ENCODE results near the gene LRP8.

Gene LRP8

DNA sequence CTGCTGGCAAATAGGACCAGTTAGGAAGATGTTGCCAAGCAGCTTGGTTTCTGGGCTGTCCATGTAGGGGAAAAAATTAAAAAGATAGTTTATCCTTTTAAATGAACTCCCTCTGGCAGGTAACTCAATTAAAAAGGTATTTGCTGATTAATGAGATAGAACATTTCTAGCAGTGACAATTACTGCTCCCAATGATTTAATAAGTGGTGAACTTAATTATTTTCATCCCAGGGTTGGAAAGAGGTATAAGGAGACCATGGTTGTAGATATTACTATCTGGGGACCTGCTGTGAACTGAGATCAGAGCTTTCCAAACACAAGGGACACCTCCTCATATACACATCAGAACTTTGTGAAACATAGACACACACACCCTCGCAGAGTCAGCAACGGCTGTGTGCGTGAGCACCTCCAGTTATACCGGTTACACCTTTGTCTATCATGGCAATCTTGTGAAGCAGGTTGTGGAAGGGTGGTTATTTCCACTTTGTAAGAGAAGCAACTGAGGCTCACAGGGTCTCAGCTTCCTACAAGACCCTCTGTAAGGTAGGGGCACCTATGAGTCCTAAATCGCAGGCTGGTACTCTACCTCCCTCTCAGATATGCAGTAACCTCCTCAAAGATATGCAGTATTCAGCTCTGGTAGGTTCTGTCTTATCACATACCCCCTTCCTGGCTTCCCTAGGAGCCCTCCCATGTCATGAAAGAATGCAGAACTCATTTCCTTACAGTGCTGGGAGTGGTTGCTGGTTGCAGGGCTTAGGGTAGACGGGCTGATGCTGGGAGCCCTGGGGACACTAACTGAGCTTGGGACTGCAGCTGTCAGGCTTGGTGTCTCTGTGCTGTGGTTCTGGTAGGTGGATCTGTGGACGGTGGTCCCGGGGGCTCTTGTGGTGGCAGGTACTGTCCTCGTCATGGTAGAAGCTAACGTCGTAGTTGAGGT is 71.1 kb downstream of the LRP8 start:
- no peak for DNase-seq

DNA sequence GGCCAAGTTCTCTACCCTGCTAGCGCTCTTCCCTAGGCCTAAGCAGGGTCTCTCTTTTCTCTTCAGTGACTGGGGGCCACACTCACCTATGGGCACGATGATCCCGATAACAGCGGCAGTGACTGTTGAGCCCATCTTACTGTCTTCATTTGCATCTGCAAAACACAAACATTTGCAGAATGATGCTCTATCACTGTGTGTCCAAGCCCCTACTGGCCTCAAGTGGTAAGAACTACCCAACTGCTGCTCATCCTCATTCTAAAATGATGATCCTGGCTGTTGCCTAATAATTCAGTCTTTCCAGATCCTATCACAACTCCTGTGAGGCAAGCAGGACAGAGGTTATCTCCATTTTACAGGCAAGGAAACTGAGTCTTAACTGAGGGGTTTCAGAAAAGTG is 72.8 kb downstream of the LRP8 start:
- DNase-seq: no peak

DNA sequence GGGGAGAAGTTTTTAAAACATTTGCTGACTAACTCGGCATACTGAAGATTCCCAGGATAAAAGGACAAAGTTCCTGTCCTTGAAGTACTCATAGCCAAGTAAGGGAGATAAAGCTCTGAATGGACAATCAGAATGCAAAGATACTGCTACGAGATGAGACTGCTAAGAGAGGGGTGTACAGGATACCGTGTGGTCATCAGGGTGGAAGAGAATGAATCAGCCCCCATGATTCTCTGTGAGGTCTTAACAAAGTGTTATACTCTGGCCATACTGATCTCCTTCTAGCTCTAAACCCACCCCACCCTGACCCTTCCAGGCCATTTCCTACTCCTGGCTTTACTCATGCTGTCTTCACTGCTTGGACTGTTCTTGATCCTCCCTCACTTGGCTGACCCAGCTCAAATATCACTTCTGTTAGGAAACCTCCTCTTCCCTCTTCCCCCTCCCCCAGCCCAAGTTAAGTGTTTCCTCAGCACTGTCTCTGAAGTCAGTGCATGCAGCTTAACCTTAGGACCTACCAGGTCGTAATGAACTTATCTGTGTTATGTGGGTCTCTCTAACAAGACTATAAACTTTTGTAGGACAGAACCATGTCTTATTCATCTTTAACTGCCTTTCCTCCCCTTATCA is 73.7 kb downstream of the LRP8 start:
- DNase-seq: no peak

DNA sequence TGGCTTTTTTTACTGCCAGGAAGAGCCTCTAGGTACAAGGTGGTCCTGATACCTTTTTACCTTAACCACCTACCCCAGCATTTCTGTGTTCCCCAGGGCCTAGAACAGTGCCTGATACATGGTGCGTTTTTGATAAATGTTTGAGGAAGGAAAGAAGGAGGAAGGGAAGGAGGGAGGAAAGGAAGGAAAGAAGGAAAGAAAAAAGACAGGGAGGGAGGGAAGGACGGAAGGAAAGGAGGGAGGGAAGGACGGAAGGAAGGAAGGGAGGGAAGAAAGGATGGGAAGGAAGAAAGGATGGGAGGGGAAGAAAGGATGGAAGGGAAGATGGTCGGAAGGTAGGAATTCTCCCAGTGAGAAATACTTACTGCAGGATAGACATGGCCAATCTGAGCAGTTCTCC is 77.5 kb downstream of the LRP8 start:
- no peak for DNase-seq

DNA sequence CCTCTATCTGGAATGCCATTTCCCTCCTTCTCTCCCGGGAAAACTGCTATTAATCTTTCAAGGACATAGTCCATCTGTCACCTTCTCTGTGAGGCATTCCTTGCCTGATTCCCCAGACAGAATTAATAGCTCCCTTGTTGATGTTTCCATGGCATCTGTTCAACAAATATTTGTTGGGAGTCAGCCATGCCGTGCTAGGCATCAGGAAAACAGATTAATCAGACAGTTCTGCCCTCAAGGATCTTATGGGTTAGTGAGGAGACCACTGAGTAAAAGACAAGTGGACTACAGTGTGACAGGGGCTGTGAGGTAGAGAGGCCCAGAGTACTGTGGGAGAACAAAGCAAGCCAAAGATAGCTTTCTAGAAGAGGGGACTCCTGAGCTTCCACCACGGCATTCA is 78.2 kb downstream of the LRP8 start:
- no peak for DNase-seq

DNA sequence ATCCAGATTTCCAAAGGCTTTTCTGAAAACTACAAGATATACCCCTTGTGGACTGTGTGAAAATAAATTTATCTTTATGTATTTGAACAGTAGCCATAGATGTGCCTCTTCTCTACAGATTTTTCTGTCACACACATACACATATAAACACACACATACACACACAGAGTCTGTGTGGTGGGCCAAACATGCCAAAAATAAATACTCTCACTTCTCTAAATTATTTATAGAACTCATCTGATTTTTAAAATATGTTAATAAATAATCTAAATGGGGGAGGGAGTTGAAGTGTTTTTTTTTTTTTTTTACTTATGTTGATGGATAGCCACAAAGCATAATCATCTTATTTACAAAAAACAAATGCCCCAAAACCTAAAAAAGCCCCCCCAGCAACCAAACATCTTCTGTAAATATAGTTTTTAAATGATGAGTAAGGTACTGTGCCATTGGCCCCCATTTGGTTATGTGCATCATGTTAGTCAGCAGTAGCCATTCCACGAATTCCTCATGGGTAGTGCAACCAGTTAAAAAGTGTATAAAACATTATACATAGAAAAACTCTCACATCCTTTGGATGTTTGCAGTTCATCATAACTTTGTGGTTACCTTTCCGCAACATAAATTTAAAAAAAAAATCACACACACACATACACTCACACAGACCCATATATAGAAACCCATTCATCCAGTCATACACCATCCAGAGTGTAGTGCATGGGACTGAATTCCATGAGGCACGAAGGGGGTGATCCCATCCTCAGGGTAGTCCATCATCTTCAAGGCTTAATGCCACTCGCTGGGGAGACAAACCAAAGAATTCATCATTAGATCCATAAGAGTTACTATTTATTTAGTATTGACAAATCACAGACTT is 81.4 kb downstream of the LRP8 start:
- DNase-seq: no peak

DNA sequence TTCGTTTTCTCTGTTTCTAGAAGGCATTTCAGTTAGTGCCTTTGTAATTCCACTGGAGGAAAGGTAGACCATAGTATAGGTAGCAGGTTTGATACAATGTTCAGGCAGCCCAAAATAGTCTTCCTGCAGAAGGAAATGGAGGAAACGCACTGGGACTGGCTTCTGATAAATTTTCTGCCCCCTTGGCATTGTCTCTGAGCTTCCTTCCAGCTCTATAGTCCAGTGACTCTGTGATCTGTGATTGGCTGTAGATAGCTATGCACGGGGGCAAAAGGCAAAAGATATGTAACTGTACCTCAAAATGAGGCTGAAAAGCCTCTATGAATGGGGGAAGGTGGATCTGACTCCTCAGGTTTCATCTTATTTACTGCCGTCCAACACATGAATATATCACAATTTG is 83.7 kb downstream of the LRP8 start:
- DNase-seq: no peak

DNA sequence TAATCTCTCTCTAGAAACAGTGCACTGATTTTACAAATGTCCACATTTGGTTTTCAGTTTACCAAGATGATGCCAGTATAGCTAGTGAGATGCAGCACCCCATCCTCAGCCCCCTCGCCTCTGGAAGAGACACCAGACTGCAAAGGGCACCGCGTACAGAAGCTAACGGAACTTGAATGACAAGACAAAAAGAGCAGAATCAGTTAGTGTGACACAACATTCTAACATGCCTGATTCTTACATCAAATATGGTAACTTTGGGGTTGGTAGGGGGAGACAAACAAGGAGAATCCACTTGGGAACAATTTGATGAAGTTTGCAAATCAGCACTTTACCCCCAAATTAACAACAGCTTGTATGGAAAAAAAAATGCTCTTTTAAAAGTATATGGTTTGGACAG is 85.5 kb downstream of the LRP8 start:
- no peak for DNase-seq

DNA sequence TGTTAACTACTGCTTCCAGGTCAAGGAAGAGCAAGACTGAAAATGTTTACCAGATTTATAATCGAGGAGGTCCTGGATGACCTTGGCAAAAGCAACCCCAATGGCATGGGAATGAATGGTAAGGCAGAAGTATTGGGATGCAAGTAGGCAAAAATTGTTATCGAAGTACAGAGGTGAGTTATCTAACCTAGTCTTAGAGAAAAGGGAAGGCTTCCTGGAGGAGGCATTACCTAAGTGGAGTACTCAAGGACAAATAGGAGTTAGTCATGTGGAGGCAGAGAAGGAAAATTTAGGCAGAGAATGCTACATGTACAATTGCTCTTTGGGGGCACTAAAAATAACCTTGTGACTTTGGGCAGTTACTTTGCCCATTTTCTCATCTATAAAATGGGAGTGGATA is 86.0 kb downstream of the LRP8 start:
- no peak for DNase-seq

DNA sequence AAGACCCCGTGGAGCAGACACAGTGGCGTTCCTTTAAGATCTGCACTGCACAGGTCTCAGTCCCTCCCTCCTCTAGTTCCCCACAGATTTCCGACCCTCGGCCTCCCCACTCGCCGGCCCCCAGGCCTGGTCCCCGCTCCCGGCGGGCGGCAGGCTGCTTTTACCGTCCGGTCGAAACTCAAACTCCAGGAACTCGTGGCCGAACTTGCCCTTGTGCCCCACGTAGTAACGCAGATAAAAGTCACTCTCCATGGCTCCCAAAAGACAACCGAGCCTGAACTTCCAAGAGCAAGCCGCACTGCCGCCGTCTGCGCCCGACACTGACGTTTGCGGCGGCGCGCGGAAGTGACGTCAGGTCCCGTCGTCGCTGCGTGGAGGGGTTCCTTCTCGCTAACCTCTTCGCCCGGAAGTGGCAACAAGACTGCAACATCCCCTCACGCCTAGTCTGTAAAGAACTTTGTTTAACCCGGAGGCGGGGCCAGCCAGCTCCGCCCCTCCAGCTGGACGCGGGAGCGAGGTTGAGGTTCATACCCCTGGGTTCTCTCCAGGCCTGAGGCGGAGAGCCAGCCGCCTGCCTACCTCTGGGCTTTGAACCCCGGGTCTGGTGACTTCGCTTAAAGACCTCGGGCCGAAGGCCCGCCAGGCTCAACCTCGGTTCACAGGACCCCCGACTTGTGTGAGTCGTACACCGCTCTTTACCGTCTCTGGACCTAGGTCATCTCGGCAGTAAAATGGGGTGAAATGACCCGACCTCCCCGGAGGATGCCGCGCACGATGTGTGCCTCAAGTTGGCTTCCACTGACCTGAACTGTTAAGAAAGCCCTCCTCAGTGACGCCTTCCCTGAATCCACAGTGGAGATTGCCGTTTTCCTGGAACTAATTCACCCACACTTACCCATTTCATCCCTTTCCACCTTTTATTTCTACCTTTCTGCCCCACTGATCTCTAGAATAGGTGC is 89.4 kb downstream of the LRP8 start, which contains the start of gene MAGOH:
TSS of gene MAGOH (minus strand) at position 322 of the 959 bp plus-strand sequence. CDS start at position 252, 70 bp downstream.
- DNase-seq: peak; percentile 92 to 95

DNA sequence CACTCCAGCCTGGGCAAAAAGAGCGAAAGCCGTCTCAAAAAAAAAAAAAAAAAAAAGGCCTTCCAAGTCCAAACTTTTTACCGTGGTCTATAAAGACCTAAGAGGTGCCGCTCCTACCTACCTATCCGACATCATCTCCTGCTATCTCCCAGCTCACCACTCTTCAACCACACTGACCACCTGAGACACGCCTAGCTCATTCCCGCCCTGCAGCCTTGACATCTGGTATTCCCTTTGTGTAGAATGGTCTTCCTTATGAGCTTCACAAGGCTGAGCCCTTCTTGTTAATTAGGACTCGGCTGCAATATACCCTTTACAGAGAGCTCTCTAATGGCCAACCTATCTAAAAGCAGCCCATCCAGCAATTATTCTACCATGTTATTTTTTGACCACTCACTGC is 90.2 kb downstream of the LRP8 start:
- DNase-seq: no peak

DNA sequence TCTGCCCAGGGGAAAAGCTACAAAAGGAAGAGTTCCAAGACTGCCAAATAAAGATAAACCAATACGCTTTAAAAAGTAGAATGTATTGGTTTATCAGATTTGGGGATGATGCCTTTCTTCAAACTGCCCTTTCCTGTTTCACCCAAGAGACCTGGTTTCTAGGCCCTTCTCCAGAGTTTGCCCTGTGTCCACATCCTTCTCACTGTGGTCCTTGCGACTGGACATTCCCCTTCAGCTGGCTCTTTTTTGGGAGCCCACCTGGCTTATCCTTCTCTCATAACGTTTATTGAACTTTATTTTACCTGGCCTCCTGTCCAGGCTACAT is 106.9 kb downstream of the LRP8 start:
- DNase-seq: no peak

DNA sequence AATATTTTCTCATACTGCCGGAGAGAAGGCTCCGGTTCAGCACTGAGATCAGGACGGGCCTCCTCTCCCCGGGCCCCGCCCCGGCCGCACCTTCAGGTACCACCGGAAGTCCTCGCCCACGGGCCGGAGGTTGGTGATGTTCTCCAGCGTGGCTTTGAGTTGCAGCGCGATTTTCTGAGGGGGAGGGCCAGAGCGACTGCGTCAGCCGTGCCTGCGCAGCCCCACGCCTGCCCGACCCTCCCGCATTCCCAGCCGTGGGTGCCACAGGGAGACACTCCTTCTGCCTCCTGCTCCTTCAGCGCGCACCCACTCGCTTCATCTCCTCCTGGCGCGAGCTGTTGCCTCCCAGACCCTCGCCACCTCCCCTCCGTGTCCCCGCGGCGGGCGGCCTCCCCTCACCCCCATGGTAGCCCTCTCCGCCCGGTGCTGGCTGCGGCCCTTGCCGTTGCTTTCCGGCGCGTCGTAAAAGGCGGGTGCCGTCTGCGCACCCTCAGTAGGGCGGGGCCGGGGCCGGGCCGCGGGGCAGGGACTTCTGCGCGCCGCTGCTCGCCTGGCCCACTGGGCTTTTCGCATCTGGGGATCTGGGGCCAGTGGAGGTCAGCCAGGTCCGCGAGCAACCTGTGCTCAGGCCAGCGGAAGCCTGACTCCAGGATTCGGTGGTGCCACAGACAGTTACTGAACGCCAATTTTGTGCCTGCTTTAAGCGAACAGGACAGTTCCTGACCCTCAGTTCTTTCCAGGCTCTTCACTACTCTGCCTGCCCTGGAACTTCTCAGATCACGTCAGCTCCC is 107.5 kb downstream of the LRP8 start, which contains the start of gene CZIB:
TSS of gene CZIB (minus strand) at position 464 of the 791 bp plus-strand sequence. CDS start at position 405, 59 bp downstream.
- DNase-seq: peak; percentile 92 to 95

DNA sequence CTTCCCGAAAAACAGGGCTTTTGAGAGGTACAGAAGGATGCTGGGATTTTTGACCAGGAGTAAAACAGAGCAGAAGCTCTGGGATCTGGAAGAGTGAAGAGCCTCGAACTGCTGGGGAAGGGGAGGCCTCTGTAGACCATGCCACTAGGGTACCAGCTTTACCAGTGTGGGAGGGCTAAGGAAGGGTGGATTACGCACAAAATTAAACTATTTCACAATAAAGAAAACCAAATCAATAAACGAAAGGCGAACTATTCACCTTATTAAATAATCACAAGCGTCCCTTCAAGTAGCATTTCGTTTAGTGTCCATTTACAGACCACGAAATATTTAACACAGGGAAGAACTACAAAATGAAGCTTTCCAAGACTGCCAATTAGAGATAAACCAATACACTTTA is 108.2 kb downstream of the LRP8 start:
- no peak for DNase-seq

DNA sequence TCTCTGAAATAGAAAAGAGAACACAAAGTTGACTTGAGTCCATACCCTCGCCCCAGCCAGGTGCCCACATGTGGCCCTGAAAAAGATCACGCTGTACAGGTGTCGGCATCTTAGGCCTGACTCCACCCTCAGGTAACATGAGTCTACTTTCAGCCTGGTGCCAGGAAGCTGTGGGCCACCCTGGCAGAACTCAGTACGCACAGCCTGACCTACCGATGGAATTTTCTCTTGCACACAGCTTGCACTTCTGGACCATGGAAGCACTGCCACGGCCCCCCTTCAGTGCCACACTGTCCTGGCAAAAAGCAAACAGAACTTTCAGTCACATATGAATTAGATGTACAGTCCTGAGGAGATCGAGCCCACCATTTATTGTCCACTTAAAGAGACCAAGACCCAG is 109.7 kb downstream of the LRP8 start:
- no peak for DNase-seq

DNA sequence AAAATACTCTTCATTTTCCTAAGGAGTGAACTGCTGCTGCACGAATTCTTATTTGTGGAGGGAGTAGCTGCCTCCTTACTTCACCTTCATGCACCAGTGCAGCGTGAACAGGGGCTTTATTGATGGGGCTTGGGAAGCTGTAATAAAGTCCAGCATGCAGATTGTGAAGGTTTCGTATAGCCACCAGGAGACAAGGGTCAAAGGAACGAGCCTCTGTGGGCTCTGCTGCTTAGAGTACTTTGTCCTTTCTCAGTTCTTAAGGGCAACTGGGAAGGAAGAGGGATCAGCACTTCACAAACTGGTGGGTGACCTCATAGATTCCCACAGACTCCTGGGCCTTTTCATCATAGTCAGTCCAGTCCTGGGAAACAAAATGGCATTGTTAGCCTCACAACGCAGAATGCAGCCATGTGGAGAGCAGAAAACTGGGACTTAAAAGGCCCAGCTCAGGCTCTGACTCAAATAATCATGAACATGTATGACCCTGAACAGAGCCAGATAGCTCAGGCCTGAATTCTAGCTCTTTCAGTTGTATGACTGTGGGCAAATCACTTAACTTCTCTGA is 113.4 kb downstream of the LRP8 start:
- DNase-seq: no peak

DNA sequence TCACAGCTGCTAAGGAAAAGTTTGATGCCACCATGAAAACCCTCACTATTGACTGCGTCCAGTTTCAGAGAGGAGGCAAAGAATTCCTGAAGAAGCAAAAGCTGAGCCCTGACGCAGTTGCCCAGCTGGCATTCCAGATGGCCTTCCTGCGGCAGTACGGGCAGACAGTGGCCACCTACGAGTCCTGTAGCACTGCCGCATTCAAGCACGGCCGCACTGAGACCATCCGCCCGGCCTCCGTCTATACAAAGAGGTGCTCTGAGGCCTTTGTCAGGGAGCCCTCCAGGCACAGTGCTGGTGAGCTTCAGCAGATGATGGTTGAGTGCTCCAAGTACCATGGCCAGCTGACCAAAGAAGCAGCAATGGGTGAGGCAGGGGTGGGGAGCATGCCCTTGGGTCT is 116.9 kb downstream of the LRP8 start:
- no peak for DNase-seq

DNA sequence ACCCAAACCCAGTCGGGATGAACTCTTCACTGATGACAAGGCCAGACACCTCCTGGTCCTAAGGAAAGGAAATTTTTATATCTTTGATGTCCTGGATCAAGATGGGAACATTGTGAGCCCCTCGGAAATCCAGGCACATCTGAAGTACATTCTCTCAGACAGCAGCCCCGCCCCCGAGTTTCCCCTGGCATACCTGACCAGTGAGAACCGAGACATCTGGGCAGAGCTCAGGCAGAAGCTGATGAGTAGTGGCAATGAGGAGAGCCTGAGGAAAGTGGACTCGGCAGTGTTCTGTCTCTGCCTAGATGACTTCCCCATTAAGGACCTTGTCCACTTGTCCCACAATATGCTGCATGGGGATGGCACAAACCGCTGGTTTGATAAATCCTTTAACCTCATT is 117.5 kb downstream of the LRP8 start:
- DNase-seq: no peak

DNA sequence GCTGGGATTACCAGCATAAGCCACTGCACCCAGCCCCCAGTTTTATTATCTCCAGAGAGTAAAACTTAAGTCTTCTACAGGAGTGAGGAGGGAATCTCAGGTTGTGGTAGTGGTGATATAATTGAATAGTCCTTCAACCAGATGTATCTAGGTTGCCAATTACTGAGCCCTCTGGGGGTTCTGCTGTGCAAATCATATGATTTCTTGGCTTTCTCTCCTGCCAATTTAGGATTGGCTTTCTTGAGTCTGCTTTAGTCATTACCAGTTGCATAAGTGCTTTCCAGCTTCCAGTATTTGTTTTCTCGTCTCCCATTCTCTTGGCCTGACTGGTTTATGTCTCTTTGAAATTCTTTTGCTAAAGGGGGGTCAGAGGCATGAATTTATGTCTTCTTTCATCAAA is 120.1 kb downstream of the LRP8 start:
- DNase-seq: no peak

DNA sequence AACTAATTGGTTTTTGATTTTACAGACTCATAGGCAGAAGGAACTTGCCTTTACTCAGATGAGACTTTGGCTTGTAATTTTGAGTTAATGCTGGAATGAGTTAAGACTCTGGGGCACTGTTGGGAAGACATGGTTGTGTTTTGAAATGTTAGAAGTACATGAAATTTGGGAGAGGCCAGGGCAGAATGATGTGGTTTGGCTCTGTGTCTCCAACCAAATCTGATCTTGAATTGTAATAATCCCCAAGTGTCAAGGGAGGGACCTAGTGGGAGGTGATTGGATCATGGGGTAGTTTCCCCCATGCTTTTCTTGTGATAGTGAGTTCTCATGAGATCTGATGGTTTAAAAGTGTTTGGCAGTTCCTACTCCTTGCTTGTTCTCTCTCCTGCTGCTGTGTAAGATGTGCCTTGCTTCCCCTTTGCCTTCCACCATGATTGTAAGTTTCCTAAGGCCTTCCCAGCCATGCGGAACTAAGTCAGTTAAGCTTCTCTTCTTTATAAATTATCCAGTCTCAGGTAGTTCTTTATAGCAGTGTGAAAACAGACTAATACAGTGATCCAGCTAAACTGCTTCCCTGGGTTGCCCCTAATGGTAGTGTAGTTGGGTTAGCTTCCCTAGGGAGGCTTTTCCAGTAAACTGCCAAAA is 121.0 kb downstream of the LRP8 start:
- no peak for DNase-seq
